HG02852 (cell line): Measurements from ENCODE around the gene PRRC2B.

ENCODE experiments used
- ATAC-seq: cut with Tn5 transposase; IDR thresholded peaks from one replicate; pipeline ENCODE4 v1.9.1; 2021; ENCODE audit warnings: mild to moderate bottlenecking, moderate library complexity; ENCODE audit not compliant: unreplicated experiment

Gene PRRC2B

GRCh38 chr9:131483319-131484050 lies 89.6 kb downstream of the PRRC2B start:
- ATAC-seq = no peak

DNA sequence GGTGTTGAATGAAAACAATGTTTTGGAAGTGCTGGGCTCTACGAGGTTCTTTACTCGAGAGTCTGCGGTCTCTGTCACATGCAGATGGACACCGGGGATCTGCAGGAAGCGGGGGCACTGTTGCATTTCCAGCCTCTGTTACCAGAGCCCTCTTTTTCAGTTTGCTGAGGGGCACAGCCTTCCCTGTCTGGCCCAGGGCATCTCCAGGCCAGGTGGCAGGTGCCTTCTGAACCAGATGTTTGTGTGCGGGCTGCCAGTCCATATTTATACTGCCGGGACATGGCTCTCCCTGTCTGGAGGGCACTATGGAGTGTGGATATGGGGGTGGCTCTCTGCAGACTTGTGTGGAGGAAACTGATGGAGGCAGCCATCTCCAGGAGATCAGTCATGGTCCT lies 90.2 kb downstream of the PRRC2B start:
- ATAC-seq = no peak

- ATAC-seq = no peak
Measured at GRCh38 chr9:131484560-131485185, 90.8 kb downstream of the PRRC2B start.

DNA sequence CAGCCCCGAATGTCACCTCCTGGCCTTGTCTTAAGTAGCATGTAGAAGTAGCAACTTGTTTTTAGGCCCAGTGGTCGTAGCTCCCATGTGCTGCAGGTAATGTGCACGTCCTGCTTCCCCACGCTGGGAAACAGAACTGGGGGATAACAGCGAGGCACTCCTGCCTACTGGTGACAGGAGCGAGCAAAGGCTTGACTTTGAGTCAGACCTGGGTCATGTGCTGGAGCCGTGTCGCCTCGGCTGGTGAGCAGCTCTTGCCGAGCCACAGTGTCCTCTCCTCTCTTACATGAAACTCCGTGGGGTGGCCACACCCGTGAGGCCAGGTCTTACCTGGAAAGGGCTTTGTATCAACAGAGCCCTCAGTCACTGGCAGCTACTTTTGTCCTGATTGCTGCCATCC lies 91.3 kb downstream of the PRRC2B start:
- no peak for ATAC-seq

DNA sequence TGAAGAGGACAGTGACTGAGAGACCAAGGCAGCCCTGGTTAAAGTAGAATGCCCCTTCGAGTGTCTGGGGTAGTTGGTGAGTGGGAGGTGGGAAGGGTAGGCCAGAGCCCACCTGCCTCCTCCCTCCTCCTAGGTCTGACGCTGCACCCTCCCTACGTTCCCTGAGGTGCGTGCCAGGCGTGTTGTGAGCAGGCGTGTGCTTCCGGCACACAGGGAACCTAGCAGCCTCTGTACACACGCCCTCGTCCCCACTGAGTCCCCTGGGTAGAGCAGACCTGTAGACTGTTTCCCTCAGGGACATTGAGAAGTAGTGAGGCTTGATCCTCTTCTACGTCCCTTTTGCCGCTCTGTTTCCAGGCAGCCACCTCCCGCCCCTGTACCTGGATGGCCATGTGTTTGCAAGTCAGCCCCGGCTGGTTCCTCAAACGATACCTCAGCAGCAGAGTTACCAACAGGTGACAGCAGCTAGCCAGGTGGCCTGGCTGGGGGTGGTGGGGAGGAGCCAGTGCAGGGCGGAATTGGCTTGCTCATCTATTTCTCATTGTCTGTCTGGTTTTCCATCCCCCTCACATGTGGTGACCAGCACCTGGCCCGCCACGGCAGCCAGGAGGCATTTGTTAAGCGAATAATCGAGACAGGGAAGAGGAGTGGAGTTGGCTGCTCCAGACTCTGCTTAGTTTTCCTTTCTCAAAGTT lies 92.0 kb downstream of the PRRC2B start:
- ATAC-seq = no peak

- no peak for ATAC-seq
Measured at GRCh38 chr9:131487001-131487400, 93.1 kb downstream of the PRRC2B start.

GRCh38 chr9:131487621-131488031 lies 93.7 kb downstream of the PRRC2B start:
- no peak for ATAC-seq

GRCh38 chr9:131490514-131490913 lies 96.6 kb downstream of the PRRC2B start:
- ATAC-seq = no peak

GRCh38 chr9:131491001-131491710 lies 97.3 kb downstream of the PRRC2B start:
- no peak for ATAC-seq

DNA sequence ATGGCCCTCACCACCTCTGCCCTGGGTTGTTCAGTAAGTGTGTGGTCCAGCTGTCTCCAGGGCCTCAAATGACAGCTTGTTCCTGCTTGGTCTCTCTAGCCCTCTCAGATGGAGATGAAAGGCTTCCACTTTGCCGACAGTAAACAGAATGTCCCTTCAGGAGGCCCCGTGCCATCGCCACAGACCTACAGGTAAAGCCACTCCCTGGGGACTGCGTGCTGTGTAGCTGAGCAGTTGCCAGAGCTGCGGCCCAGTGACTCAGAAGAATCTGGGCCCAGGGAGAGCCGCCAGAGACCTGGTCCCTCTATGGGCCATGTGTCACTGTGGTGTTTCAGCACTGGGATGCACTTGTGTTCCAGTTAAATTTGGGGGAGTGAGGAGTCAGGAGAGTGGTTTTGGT lies 98.2 kb downstream of the PRRC2B start:
- ATAC-seq = no peak

GRCh38 chr9:131494296-131494870 lies 100.5 kb downstream of the PRRC2B start:
- ATAC-seq = no peak

GRCh38 chr9:131495785-131496184 lies 101.9 kb downstream of the PRRC2B start:
- no peak for ATAC-seq

DNA sequence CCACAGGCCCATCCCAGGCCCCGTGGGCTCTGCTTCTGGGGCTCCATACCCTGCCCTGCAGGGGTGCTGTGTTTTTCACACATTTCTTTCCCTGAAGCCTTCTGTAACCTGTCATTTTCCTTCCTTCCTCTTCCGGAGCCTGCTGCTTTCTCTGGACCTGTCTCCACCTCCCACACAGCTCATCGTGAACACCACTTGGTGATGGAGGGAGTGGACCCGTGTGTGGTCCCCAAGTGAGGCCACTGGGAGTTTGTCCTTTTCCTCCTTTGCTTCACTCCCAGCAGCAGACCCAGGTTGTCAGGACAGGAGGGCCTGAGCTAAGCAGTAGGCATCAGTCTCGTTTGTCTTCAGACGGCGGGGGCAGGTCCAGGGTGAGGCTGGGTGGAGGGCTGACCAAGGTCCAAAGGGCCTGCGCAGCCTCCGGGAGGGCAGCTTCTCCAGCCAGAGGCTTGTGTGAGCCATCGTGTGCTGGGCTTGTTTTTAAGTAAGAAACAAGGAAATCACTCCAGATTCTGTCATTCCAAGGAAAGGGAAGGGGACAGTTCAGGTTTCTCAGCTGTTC lies 103.0 kb downstream of the PRRC2B start:
- no peak for ATAC-seq

GRCh38 chr9:131499254-131499767 lies 105.4 kb downstream of the PRRC2B start:
- no peak for ATAC-seq

DNA sequence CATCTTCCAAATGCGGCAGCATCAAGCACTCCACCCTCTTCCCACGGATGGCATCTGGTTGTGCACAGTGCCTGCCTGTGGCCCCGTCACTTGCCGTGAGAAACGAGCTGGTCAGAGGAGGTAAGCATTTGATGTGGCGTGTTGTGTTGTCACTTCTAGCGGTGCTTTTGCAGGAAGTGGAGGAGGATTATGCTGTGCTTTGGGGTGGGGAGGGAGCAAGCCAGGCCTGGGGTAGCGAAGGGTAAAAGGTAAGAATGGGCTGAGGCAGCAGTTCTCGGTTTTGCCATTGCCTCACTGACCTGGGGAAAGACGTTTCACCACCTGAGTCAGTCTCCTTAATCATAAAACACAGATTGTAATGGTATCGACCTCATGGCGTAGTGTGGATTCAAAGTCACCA lies 106.5 kb downstream of the PRRC2B start:
- no peak for ATAC-seq

GRCh38 chr9:131500939-131501541 lies 107.2 kb downstream of the PRRC2B start:
- ATAC-seq = no peak

- peak; percentile 72 for ATAC-seq
Measured at GRCh38 chr9:131502781-131503625, 109.1 kb downstream of the PRRC2B start, which contains the start of gene POMT1. Gene POMT1, plus strand, starts transcription at chr9:131502918. Its CDS starts 1,301 bp downstream, at chr9:131504219.

- ATAC-seq = no peak
Measured at GRCh38 chr9:131503626-131504465, 110.0 kb downstream of the PRRC2B start.
